ENCODE results near the gene ROBO4. TPM values are rescaled to one million over a fixed set of nuclear protein-coding genes. Genes with fewer than 3 reads are reported as not detected.

Gene ROBO4
- polyA plus RNA-seq, 2 of the 4 experiments (the other 2 are of a cell fraction): not detected

DNA sequence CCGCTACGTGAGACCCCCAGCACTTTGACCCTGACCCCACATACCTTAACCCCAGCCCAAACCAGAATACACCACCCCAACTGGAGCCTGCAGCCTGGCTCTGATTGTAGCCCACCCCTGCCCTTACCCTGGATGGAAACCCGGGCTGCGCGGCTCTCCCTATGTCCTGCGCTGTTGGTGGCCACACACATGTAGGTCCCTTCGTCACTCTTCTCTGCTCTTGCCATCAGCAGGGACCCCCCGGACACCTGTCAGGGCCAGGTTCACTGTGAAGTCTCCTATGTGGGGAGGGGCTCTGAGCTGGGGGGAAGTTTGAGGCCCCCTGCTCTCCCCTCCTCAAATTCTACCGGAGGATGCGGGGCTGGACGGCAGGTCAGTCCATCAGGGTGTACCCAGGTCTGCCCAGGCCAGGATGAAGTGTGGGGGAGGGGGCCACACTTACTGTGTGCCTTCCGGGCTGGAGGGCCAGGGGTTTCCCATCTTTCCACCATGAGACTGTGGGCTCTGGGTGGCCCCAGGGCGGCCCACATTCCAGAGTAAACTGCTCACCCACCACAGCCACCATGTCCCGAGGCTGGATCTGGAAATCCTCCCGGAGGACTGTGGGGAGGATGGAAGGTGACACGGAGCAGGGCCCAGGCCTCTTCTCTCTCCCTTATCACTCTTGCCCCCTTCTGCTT, 1.5 kb downstream of the ROBO4 start:
- FAIRE-seq (no peak), DNase-seq (ENCODE audit: low read depth in 1 of 2, low spot score in 1 of 2) (no peak), ATAC-seq (no peak)
- Histone ChIP-seq H3K27ac (no peak overlapping the region), H3K4me2 (no peak overlapping the region), H3K4me1 (peaks cover 25% of the 10 kb centered on the region), H3K4me3 (no peak overlapping the region), H3K9me3 (no peaks in the 10 kb centered on the region)
- CTCF ChIA-PET: interaction anchor here (0.8 to 1.2 kb wide), 3 partner anchors 15 to 30 kb away, joined by 3 to 4 read pairs (median 4); no protein-coding TSS in a partner anchor
- POLR2A ChIA-PET: interaction anchor here (4.9 kb wide), 1 partner anchor 20 kb away, joined by 24 read pairs; no protein-coding TSS in a partner anchor
- TF ChIP-seq HDAC2 (IDR thresholded peaks at IDR 0.05): no peak
- TF ChIP-seq RFX5 (IDR thresholded peaks at IDR 0.05): no peak
- TF ChIP-seq, protein P1, sequence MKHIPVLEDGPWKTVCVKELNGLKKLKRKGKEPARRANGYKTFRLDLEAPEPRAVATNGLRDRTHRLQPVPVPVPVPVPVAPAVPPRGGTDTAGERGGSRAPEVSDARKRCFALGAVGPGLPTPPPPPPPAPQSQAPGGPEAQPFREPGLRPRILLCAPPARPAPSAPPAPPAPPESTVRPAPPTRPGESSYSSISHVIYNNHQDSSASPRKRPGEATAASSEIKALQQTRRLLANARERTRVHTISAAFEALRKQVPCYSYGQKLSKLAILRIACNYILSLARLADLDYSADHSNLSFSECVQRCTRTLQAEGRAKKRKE (CRISPR knock-in tag; IDR thresholded peaks at IDR 0.05; ENCODE audit: low read depth): no peak
- TF ChIP-seq SMC3 (IDR thresholded peaks at IDR 0.05): no peak
- no peak for TF ChIP-seq HEYL (CRISPR knock-in tag; IDR thresholded peaks at IDR 0.05)
- TF ChIP-seq HMGXB4 (CRISPR knock-in tag; IDR thresholded peaks at IDR 0.05; ENCODE audit: borderline replicate concordance): no peak
- TF ChIP-seq NPAS2 (CRISPR knock-in tag; IDR thresholded peaks at IDR 0.05; ENCODE audit: borderline replicate concordance): no peak
- TF ChIP-seq EP300 (IDR thresholded peaks at IDR 0.05): no peak
- TF ChIP-seq, protein P2, sequence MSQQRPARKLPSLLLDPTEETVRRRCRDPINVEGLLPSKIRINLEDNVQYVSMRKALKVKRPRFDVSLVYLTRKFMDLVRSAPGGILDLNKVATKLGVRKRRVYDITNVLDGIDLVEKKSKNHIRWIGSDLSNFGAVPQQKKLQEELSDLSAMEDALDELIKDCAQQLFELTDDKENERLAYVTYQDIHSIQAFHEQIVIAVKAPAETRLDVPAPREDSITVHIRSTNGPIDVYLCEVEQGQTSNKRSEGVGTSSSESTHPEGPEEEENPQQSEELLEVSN (IDR thresholded peaks at IDR 0.05; ENCODE audit: borderline replicate concordance, low read depth): no peak
- TF ChIP-seq, protein P3, sequence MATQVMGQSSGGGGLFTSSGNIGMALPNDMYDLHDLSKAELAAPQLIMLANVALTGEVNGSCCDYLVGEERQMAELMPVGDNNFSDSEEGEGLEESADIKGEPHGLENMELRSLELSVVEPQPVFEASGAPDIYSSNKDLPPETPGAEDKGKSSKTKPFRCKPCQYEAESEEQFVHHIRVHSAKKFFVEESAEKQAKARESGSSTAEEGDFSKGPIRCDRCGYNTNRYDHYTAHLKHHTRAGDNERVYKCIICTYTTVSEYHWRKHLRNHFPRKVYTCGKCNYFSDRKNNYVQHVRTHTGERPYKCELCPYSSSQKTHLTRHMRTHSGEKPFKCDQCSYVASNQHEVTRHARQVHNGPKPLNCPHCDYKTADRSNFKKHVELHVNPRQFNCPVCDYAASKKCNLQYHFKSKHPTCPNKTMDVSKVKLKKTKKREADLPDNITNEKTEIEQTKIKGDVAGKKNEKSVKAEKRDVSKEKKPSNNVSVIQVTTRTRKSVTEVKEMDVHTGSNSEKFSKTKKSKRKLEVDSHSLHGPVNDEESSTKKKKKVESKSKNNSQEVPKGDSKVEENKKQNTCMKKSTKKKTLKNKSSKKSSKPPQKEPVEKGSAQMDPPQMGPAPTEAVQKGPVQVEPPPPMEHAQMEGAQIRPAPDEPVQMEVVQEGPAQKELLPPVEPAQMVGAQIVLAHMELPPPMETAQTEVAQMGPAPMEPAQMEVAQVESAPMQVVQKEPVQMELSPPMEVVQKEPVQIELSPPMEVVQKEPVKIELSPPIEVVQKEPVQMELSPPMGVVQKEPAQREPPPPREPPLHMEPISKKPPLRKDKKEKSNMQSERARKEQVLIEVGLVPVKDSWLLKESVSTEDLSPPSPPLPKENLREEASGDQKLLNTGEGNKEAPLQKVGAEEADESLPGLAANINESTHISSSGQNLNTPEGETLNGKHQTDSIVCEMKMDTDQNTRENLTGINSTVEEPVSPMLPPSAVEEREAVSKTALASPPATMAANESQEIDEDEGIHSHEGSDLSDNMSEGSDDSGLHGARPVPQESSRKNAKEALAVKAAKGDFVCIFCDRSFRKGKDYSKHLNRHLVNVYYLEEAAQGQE (IDR thresholded peaks at IDR 0.05): no peak
- TF ChIP-seq EHF (CRISPR knock-in tag; IDR thresholded peaks at IDR 0.05): no peak
- no peak for TF ChIP-seq MYC (IDR thresholded peaks at IDR 0.05; ENCODE audit: borderline replicate concordance, low read length)
- no peak for TF ChIP-seq POLR2A (IDR thresholded peaks at IDR 0.05; ENCODE audit: low read length)
- TF ChIP-seq ZC3H11A (IDR thresholded peaks at IDR 0.05): no peak
- no peak for TF ChIP-seq JUNB (IDR thresholded peaks at IDR 0.05)
- TF ChIP-seq ESRRA (IDR thresholded peaks at IDR 0.05; ENCODE audit: borderline replicate concordance, low read length): no peak
- TF ChIP-seq RNF2 (IDR thresholded peaks at IDR 0.05; ENCODE audit: borderline replicate concordance, low read depth): no peak
- TF ChIP-seq HOXB5 (CRISPR knock-in tag; IDR thresholded peaks at IDR 0.05): no peak
- TF ChIP-seq KDM5A (IDR thresholded peaks at IDR 0.05): no peak
- 76% methylated on average over 6 of the region's 16 CpGs for WGBS (ENCODE audit: missing lambda C conversion rate)

GRCh38 chr11:124895471-124895971, 2.1 kb downstream of the ROBO4 start:
- ATAC-seq: no peak
- no peak for DNase-seq (ENCODE audit: low read depth in 1 of 2, low spot score in 1 of 2)
- CTCF ChIA-PET: interaction anchor here (1.2 kb wide), 1 partner anchor 29 kb away, joined by 4 read pairs; no protein-coding TSS in a partner anchor
- Histone ChIP-seq H3K4me2 (no peak overlapping the region), H3K4me3 (no peak overlapping the region), H3K4me1 (peaks cover 21% of the 10 kb centered on the region), H3K27ac (no peak overlapping the region), H3K9me3 (no peaks in the 10 kb centered on the region)
- WGBS (ENCODE audit: missing lambda C conversion rate): 85% methylated on average over 13 of the region's 20 CpGs
- POLR2A ChIA-PET: interaction anchor here (0.6 kb wide), 1 partner anchor 19 kb away, joined by 4 read pairs; no protein-coding TSS in a partner anchor
- FAIRE-seq: no peak
- TF ChIP-seq BHLHE40 (IDR thresholded peaks at IDR 0.05; ENCODE audit: low read depth, low read length) (no peak), HOXB5 (CRISPR knock-in tag; IDR thresholded peaks at IDR 0.05) (no peak), TFCP2L1 (CRISPR knock-in tag; IDR thresholded peaks at IDR 0.05) (no peak), EHF (CRISPR knock-in tag; IDR thresholded peaks at IDR 0.05) (no peak), HEYL (CRISPR knock-in tag; IDR thresholded peaks at IDR 0.05) (no peak), PHF8 (IDR thresholded peaks at IDR 0.05; ENCODE audit: borderline replicate concordance, low read depth) (no peak), RARB (CRISPR knock-in tag; IDR thresholded peaks at IDR 0.05) (no peak), GATA3 (IDR thresholded peaks at IDR 0.05; ENCODE audit: borderline replicate concordance) (no peak), FOXS1 (CRISPR knock-in tag; IDR thresholded peaks at IDR 0.05) (no peak), ZNF302 (CRISPR knock-in tag; IDR thresholded peaks at IDR 0.05) (no peak)
- TF ChIP-seq, protein P4, sequence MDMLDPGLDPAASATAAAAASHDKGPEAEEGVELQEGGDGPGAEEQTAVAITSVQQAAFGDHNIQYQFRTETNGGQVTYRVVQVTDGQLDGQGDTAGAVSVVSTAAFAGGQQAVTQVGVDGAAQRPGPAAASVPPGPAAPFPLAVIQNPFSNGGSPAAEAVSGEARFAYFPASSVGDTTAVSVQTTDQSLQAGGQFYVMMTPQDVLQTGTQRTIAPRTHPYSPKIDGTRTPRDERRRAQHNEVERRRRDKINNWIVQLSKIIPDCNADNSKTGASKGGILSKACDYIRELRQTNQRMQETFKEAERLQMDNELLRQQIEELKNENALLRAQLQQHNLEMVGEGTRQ (IDR thresholded peaks at IDR 0.05): no peak
- TF ChIP-seq, protein P5, sequence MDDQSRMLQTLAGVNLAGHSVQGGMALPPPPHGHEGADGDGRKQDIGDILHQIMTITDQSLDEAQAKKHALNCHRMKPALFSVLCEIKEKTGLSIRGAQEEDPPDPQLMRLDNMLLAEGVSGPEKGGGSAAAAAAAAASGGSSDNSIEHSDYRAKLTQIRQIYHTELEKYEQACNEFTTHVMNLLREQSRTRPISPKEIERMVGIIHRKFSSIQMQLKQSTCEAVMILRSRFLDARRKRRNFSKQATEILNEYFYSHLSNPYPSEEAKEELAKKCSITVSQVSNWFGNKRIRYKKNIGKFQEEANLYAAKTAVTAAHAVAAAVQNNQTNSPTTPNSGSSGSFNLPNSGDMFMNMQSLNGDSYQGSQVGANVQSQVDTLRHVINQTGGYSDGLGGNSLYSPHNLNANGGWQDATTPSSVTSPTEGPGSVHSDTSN (IDR thresholded peaks at IDR 0.05): no peak
- TF ChIP-seq, protein P6, sequence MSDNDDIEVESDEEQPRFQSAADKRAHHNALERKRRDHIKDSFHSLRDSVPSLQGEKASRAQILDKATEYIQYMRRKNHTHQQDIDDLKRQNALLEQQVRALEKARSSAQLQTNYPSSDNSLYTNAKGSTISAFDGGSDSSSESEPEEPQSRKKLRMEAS (IDR thresholded peaks at IDR 0.05): no peak
